Neural cell (in vitro differentiated cells): Measurements from ENCODE around the gene NME7. TPM values are rescaled to one million over a fixed set of nuclear protein-coding genes. Genes with fewer than 3 reads are reported as not detected.

Experiments used
- H2AFZ ChIP-seq: fragments of 200-600, 300-800 bp; sonication (generic), shearing (Covaris generic); 2 replicates; pipeline ENCODE4 v1.6.0; 2014; ENCODE audit warnings: low read depth, mild to moderate bottlenecking, antibody characterized with exemption, low read length, moderate library complexity
- H3F3A ChIP-seq: fragments of 200-600 bp; shearing (Covaris generic); 2 replicates; pipeline ENCODE4 v1.6.1; 2016; ENCODE audit warnings: mild to moderate bottlenecking, moderate library complexity, mixed read lengths, antibody characterized with exemption, low read length; ENCODE audit not compliant: insufficient read depth, poor library complexity, severe bottlenecking
- H3K27ac ChIP-seq: fragments of 200-600, 300-800 bp; sonication (generic), shearing (Covaris generic); 2 replicates; pipeline ENCODE4 v1.5.1; 2014; ENCODE audit warnings: mild to moderate bottlenecking, low read length, moderate library complexity
- H3K27me3 ChIP-seq: fragments of 300-800, 200-600 bp; sonication (generic), shearing (Covaris generic); 2 replicates; pipeline ENCODE4 v1.6.0; 2014; ENCODE audit warnings: mild to moderate bottlenecking, low read depth, low read length, moderate library complexity; ENCODE audit not compliant: insufficient read depth
- H3K36me3 ChIP-seq: fragments of 300-800, 200-600 bp; sonication (generic), shearing (Covaris generic); 2 replicates; pipeline ENCODE4 v1.5.1; 2014; ENCODE audit warnings: mild to moderate bottlenecking, antibody characterized with exemption, low read length, moderate library complexity; ENCODE audit not compliant: insufficient read depth
- H3K4me2 ChIP-seq: fragments of 300-800, 200-600 bp; sonication (generic), shearing (Covaris generic); 2 replicates; pipeline ENCODE4 v1.6.0; 2014; ENCODE audit warnings: mild to moderate bottlenecking, low read length
- H3K4me3 ChIP-seq: fragments of 300-800, 200-600 bp; sonication (generic), shearing (Covaris generic); 2 replicates; pipeline ENCODE4 v1.5.1; 2014; ENCODE audit warnings: mild to moderate bottlenecking, low read length, moderate library complexity
- H3K79me2 ChIP-seq: fragments of 200-600 bp; shearing (Covaris generic); replicated peaks from 2 replicates; pipeline ENCODE4 v1.6.0; 2014; ENCODE audit warnings: mild to moderate bottlenecking, low read length, moderate library complexity; ENCODE audit not compliant: insufficient read depth
- H3K9ac ChIP-seq: fragments of 300-800, 200-600 bp; sonication (generic), shearing (Covaris generic); 2 replicates; pipeline ENCODE4 v1.6.1; 2016; ENCODE audit warnings: mild to moderate bottlenecking, low read length, mixed read lengths
- H3K9me2 ChIP-seq: fragments of 200-600 bp; shearing (Covaris generic); 2 replicates; pipeline ENCODE4 v1.6.1; 2016; ENCODE audit warnings: mild to moderate bottlenecking, low read length, mixed read lengths; ENCODE audit not compliant: insufficient read depth
- H3K9me3 ChIP-seq: fragments of 200-600, 300-800 bp; sonication (generic), shearing (Covaris generic); 2 replicates; pipeline ENCODE4 v1.6.1; 2016; ENCODE audit warnings: mild to moderate bottlenecking, mixed run types, low read length, moderate library complexity, mixed read lengths
- H4K20me1 ChIP-seq: fragments of 200-600 bp; shearing (Covaris generic); 2 replicates; pipeline ENCODE4 v1.6.1; 2016; ENCODE audit warnings: mild to moderate bottlenecking, mixed run types; ENCODE audit not compliant: insufficient read depth
- CTCF ChIP-seq: fragments of 450-650 bp; IDR thresholded peaks from 2 replicates; pipeline ENCODE4 v1.5.1; 2014; ENCODE audit warnings: antibody characterized with exemption, mild to moderate bottlenecking, moderate library complexity; ENCODE audit not compliant: poor library complexity, severe bottlenecking
- EP300 ChIP-seq: fragments of 450-650 bp; conservative IDR thresholded peaks from 2 replicates; pipeline ENCODE4 v1.6.1; 2014; ENCODE audit warnings: antibody characterized with exemption, mild to moderate bottlenecking, moderate library complexity; ENCODE audit not compliant: poor library complexity, severe bottlenecking
- EZH2 ChIP-seq: fragments of 200-600, 300-800 bp; shearing (Covaris generic), sonication (generic); IDR thresholded peaks from 2 replicates; pipeline ENCODE4 v1.6.1; 2014; ENCODE audit warnings: antibody characterized with exemption, low read length, borderline replicate concordance, mild to moderate bottlenecking; ENCODE audit not compliant: insufficient read depth, poor library complexity, severe bottlenecking
- MXI1 ChIP-seq: fragments of 450-650 bp; conservative IDR thresholded peaks from 2 replicates; pipeline ENCODE4 v1.6.1; 2014; ENCODE audit warnings: antibody characterized with exemption, mild to moderate bottlenecking; ENCODE audit not compliant: poor library complexity, severe bottlenecking
- POLR2AphosphoS5 ChIP-seq: IDR thresholded peaks from 2 replicates; pipeline ENCODE4 v1.6.1; 2012
- RAD21 ChIP-seq: fragments of 450-650 bp; conservative IDR thresholded peaks from 2 replicates; pipeline ENCODE4 v1.6.1; 2014; ENCODE audit warnings: antibody characterized with exemption, mild to moderate bottlenecking, moderate library complexity
- REST ChIP-seq: IDR thresholded peaks from 2 replicates; pipeline ENCODE4 v1.6.1; 2012; ENCODE audit warnings: borderline replicate concordance
- SMC3 ChIP-seq: fragments of 450-650 bp; conservative IDR thresholded peaks from 2 replicates; pipeline ENCODE4 v1.6.1; 2014; ENCODE audit warnings: antibody characterized with exemption, mild to moderate bottlenecking, moderate library complexity; ENCODE audit not compliant: poor library complexity
- TAF1 ChIP-seq: IDR thresholded peaks from 2 replicates; pipeline ENCODE4 v1.6.1; 2012; ENCODE audit warnings: low read depth
- polyA plus RNA-seq: library from polyadenylated mRNA; depleted of rRNA; stranded (reverse); fragments of >200 nt; gene quantifications from 2 replicates; pipeline ENCODE4 v1.2.3, GENCODE V29; 2014

The NME7 gene
- polyA plus RNA-seq, 1 donor from 2014 or later = 42.4 TPM

- no peaks in the 10 kb centered on the region for H4K20me1 ChIP-seq
- H2AFZ ChIP-seq = no peak overlapping the region
- H3K27ac ChIP-seq = no peak overlapping the region
- H3K4me2 ChIP-seq = no peak overlapping the region
- H3K36me3 ChIP-seq = peaks cover 6% of the 10 kb centered on the region
- no peaks in the 10 kb centered on the region for H3K9me3 ChIP-seq
- H3K79me2 ChIP-seq = no peaks in the 10 kb centered on the region
- H3F3A ChIP-seq = no peaks in the 10 kb centered on the region
- no peaks in the 10 kb centered on the region for H3K9me2 ChIP-seq
- TF ChIP-seq CTCF (no peak), MXI1 (no peak), TAF1 (no peak), RAD21 (no peak), POLR2AphosphoS5 (no peak), EP300 (no peak), SMC3 (no peak), EZH2 (no peak), REST (no peak)
- H3K27me3 ChIP-seq = no peaks in the 10 kb centered on the region
- H3K4me3 ChIP-seq = no peak overlapping the region
- H3K9ac ChIP-seq = no peak overlapping the region
Observed at GRCh38 chr1:169305948-169306347, 61.6 kb downstream of the NME7 start.

GRCh38 chr1:169305356-169305755, 62.2 kb downstream of the NME7 start:
- H3K9me2 ChIP-seq = no peaks in the 10 kb centered on the region
- H3K27me3 ChIP-seq = no peaks in the 10 kb centered on the region
- H3K4me2 ChIP-seq = no peak overlapping the region
- H3K36me3 ChIP-seq = peaks cover 6% of the 10 kb centered on the region
- H3K79me2 ChIP-seq = no peaks in the 10 kb centered on the region
- no peak overlapping the region for H3K27ac ChIP-seq
- no peak overlapping the region for H3K9ac ChIP-seq
- no peaks in the 10 kb centered on the region for H3F3A ChIP-seq
- H4K20me1 ChIP-seq = no peaks in the 10 kb centered on the region
- H3K4me3 ChIP-seq = no peak overlapping the region
- TF ChIP-seq MXI1 (no peak), TAF1 (no peak), SMC3 (no peak)
- no peak overlapping the region for H2AFZ ChIP-seq
- no peaks in the 10 kb centered on the region for H3K9me3 ChIP-seq

GRCh38 chr1:169300854-169301253, 66.7 kb downstream of the NME7 start:
- Histone ChIP-seq H3K36me3 (peaks cover 6% of the 10 kb centered on the region), H2AFZ (no peak overlapping the region), H3F3A (no peaks in the 10 kb centered on the region), H3K4me3 (no peak overlapping the region), H3K9ac (no peak overlapping the region), H3K4me2 (no peak overlapping the region), H3K27ac (no peak overlapping the region), H3K9me3 (no peaks in the 10 kb centered on the region), H3K79me2 (no peaks in the 10 kb centered on the region), H4K20me1 (no peaks in the 10 kb centered on the region), H3K27me3 (no peaks in the 10 kb centered on the region), H3K9me2 (no peaks in the 10 kb centered on the region)
- TF ChIP-seq EZH2 (no peak), RAD21 (no peak)
